Amniotic stem cell (primary cell): Measurements from ENCODE around the gene DNASE2B.
A peak's percentile ranks its signal among the peaks of the same experiment; 100 is the strongest.

ENCODE experiments used
- DNase-seq: peaks from one replicate; lab custom pipeline; 2025; lab: John Stamatoyannopoulos, UW

The DNASE2B gene, protein sequence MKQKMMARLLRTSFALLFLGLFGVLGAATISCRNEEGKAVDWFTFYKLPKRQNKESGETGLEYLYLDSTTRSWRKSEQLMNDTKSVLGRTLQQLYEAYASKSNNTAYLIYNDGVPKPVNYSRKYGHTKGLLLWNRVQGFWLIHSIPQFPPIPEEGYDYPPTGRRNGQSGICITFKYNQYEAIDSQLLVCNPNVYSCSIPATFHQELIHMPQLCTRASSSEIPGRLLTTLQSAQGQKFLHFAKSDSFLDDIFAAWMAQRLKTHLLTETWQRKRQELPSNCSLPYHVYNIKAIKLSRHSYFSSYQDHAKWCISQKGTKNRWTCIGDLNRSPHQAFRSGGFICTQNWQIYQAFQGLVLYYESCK

DNA sequence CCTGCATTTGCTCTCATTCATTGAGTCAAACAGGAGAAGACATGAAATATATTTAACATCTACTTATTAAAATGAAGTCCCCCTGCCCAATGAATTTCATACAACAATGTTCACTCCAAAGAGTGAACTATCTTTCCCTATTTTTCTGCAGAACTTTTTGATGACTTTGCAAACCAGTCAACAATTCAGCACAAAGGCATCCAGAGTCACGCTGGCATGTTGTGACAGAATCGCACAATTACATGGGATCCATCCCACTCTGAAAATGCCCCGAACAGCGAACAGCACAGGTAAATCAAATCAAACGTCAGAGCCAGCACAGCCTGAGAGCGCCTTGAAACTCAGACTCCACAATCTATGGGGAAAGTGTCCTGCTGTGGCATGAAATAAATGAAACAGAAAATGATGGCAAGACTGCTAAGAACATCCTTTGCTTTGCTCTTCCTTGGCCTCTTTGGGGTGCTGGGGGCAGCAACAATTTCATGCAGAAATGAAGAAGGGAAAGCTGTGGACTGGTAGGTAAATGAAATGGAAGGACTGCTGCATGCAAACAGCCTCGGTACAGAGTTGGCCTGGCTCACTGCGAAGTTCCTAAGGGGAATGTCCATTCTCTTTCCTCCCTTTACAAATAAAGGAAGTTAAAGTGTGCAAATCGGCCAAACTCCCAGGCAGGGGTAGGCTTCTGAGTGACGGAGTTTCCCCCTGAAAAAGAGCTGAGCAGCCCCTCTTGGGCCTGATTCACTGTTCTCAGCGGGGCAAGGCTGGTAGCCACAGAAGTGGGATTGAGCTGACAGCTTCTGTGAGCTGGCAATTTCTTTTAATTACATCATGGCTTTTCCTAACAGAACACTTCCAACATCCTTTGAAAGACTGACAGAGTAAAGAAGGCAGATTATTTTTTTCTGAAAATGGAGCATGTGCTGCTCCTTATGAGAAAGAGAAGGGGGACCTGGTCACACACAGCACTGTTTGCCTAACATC lies at the start of gene DNASE2B:
TSS of gene DNASE2B (plus strand) at position 310 of the 981 bp plus-strand sequence. CDS start at position 391, 81 bp downstream.
- DNase-seq, result no peak

DNA sequence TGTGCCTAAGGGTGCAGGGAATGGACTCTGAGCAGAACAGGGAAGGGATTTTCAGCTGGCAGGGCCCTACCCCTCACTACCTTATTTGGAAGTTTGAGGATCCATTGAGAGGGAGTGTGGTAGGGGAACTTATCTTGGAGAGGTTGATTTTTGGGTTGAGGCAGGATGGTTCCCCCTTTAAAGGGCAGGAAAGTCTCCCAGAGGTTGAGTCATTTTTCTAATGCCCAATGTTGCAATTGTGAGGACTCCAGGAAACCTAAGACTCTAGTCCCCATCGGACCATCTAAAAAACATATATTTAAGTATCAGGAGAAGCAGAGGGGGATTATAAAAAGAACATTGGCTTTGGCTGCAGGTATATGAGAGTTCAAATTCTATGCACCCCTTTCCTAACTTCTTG lies 49.5 kb upstream of the DNASE2B start:
- no peak for DNase-seq

DNA sequence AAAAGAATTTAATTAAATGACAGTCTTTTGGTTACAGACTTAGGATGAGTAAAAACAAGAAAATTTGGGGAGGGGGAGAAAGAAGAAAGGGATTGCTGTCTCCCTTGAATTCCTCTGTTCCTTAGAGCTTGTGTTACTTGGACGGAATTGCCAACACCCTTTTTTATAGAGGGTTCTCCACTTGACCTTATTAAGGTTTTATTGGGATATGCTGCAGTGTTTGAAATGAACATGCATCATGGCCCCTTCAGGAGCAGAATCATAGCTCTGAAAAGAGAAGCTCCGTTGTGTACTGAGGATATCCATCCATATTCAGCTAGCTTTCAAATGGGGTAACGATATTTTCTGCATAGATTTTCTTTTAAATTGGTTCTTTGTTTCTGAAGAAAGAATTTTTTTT lies 48.2 kb upstream of the DNASE2B start:
- no peak for DNase-seq

DNA sequence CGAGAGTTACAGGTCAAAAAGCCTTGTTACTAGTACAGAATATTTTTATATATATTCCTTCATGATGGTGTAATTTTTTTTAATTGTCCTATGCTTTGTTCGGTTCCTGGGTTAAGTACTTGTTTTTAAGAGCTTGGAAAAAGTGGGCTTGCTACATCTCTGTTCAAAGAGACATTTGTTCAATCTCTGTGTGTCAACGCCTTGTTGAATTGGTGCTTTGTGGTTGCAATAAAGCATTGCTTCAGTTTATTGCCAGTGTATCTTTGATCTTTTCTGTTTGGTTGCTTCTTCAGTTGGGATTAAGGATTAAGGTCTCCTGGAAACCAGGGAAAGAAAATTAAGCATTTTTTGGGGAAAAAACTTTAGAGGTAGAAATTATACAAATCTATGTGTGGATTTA lies 47.7 kb upstream of the DNASE2B start:
- DNase-seq, result no peak

DNA sequence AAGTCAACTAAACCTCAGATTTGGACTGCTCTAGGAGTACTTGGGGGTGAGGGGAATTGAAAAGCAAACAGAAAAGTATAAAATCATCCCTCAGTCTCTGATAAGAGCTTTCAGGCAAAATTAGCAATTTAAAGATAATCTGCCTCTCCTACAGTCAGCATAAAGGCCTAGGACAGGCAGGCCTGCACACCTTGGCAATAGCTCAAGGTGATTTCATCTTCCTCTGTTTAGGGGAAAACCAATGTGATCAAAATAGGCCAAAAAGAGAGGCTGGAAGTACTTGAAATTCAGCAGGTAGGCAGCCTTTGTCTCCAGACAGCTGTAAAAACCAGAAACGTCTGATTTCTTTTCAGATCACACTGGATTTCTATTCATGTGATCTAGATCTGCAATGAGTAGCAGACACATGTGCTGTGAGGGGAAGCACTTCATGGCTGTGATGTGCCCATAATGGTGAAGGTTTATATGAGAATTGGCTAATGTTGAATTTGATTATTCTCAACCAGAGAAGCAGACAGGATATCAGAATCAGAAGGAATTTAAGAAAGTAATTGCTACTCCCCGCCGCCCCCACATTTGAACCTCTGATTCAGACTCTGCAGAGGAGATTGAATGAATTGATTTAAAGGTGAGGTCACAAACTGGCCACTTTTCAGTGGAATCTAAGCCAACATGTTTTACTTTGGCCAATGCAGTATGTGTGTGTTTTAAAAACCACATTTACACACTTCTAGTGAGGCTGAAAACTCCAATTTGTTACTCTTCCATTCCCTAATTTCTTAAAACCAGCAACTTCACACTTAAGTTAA lies 45.8 kb upstream of the DNASE2B start:
- no peak for DNase-seq

DNA sequence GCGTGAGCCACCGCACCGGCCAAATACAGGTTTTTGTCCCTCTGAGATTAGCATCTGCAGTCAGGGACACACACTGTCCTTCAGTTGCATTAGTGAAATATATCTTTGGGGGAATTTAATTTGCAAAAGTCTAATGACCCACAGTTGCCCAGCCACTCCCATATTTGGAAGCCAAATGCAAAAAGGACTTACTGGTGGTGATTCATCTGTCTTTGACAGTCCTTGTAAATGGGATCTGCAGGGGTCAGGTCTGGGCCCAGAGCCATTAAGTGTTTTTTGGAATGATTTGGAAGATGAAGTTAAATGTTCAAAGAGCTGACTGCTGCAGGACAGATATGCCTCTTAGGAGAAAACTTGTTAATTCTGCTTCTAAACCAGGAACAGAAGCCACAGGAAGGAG lies 44.6 kb upstream of the DNASE2B start:
- DNase-seq, result no peak

DNA sequence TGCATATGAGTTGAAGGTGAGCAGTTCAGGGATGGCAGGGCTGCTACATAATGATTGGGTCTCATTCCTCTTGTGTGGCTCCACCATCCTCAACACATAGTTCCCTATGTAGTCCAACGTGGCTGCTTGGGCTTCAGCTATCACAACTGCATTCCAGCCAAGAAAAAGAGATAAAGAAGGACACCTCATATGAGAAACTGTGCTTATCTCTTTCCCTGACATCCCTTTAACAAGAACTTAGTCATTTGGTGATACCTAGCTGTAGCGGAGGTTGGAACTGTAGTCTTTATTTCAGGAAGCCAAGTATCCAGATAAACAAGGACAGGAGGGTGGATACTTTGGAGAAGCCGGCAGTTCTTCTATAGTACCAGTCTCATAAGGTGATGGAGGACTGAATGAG lies 42.7 kb upstream of the DNASE2B start:
- no peak for DNase-seq

DNA sequence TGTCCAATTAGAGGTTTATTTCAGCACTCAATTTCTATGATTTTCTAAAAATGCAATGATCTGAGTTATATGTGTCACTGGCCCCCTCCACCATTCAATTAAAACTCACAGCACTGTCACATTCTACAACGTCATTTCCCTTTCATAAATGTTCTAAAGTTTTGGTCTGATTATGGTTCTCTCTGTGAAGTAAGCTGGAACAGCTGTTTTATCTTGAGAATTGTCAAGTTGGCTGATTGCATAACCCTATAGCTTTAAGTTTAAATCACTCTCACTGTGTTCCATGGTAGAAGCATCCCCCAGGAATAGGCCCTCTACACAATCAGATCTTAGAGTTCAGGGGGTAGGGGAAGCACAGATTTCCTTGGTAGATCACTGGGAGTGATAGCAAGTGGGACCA lies 41.4 kb upstream of the DNASE2B start:
- DNase-seq, result no peak

DNA sequence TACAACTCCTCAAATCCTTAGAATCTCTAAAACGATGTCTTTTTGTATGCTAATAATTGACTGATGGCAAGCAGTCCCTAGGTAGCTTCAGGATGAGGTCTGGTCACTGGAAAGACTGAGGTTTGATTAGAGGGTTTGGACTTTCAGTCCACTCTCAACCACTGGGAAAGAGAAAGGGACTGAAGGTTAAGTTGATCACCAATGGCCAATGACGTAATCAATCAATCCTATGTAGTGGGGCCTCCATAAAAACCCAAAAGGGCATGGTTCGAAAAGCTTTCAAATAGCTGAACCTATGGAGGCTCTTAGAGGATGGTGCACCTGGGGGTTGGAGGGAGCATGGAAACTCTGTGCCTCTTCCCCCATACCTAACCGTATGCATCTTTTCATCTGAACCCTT lies 39.6 kb upstream of the DNASE2B start:
- no peak for DNase-seq

DNA sequence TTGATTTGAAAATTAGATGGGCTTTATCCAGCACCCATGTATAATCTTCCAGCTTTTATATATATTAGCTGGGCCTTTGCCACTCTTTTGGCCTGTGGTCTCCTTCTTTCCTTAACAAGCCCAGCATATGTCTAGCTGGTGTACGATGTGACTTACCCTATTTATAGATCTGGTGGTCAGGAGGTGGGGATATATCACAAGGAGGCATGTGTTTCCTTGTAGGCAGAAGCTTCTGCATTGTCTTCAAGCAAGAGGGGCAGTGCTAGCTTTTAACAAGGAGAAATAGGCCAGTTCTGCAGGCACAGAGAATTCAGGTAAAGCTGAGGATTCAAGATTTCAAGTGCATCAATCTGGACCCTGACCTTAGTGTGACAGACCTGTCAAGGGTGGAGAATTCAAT lies 38.0 kb upstream of the DNASE2B start:
- DNase-seq, result no peak

DNA sequence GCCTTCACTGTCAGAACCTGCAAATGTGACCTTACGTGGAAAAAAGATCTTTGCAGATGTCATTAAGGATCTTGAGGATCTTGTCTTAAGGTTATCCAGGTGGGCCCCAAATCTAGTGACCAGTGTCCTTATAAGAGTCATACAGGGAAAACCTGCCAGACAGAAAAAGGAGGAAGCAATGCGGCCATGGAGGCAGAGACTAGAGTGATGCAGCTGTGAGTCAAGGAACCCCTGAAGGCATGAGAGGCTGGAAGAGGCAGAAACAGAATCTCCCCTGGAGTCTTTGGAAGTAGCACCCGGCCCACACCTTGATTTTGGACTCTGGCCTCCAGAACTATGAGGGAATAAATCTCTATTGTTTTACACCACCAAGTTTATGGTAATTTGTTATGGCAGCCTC lies 36.5 kb upstream of the DNASE2B start:
- no peak for DNase-seq

DNA sequence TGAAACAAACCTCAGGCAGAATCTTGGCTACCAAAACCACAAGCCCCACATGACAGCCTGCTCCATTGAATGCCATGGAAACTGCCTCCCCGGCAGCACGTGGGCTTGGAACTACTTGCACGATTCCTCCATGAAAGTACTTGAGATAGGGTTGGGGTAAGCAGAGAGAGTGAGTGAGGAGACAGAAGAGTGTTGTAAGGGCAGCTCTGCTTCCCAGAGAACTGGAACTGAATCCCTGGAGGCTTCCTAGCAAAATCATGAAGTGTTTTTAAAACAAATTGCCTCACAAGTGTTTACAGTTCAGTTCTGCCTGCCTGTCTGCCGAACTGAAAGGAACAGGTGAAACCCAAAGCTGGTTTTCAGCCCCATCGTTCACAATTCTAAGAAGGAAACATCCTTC lies 35.3 kb upstream of the DNASE2B start:
- no peak for DNase-seq

DNA sequence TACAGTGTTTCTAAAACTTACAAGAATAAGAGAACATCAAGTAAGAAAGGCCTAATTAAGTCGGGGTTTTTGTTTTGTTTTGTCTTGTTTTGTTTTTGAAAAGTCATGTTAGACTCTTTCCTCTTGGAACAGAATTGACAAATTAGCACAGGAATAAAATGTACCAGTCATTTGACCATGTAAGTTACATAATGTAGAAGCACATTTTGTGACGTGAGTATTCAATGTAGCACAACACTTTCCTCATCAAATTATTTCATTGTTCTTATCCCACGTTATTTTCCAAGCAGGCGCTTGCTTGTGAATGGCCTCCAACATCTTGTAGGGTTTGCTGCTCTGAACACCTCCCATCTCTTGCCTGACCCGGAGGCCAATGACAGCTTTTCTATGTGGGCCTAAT lies 34.7 kb upstream of the DNASE2B start:
- DNase-seq, result no peak

DNA sequence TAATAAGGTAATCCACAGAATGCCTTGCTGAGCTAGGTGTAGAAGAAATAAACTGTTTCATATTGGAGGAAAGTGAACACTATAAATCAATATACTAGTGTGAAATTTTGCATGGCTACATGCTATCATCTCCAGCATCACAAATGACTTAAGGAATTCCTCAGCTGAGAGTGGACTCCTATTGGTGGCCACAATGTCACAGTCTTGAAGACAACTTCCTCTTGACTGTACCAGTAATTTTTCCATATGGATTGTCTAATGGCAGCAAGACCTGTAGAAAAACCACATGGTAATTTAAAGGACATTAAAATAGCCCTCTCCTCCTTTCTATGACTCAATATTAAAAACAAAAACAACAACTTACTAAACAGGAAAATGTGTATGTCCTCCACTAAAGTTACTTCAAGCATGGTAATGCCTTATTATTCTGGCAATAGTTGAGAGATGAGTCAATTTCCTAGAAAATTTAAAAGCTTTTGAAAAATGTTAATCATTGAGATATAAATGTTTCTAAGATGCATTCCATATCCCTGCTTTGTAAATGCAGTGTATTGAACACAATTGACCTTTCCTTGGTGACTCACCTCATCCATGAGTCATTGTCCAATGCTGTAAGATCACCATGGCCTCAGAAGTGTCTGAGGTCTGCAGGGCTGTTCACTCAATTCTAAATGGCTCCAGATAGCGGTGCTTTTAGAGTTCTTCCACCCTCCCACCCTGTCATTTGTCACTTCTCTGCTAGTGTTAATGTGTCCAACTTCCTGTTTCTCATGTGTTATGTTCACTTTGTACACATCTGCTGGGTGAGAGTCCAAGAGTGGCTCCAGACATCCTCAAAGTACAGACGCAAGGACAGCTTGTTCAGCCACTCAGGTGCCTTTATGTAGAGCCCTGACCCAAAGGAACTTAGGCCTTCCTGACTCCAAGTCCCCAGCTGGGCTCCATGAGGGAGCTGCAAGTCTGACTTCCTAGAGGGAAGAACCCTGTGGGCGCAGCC lies 32.8 kb upstream of the DNASE2B start:
- peak; percentile 87 for DNase-seq

DNA sequence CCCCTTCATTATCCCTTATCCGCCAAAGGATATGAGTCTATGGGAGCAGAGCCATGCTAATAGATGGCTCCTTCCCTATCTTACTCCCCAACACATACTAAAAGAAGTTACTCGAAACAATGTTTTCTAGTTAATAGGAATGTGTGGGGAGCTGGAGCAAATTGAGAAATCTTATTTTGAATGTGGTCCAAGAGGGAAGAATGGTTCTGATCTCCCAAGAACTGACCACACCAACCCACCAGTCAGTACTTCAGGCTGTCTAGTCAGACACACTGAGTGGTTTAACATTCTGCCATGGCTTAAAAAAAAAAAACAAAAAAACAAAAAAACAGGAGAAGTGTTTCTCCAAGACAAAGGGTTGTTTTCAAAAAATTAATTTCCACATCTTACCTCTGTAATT lies 31.5 kb upstream of the DNASE2B start:
- DNase-seq, result no peak

DNA sequence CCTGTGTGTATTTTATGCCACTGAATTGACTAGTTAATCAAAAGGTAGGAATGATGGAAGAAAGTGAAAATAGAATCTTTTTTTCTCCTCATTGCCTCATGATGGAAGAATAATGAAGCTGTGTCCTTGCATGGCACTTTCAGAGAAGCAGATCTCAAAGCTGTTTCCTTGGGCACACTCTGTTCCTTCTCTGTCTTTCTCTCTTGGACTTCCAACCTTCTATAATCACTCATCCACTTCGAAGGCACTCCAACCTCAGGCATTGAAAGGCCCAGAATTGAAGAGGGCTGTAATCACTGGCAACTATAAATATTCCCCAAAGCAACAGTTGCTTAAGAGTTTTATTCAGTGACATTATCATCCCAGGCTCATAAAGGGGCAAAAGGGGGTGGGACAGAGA lies 31.1 kb upstream of the DNASE2B start:
- no peak for DNase-seq

DNA sequence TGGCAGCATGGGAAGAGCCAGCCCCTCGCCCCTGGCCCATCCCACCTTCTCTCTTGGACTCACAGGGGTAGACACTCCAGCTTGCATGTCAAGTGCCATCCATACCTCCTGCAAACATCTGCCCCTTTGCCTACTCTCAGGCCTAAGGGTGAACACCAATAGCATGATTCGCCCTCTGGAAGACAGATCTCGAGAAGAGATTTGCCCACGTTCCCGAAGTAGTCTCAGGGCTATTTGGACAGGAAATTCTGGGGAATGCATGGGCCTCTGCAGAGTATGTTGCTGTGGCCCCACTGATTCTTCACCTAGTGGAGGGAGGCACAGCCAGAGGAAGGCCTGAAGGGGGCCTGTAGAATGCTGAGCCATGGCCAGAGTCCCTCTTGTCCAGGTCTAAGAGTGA lies 29.8 kb upstream of the DNASE2B start:
- no peak for DNase-seq

DNA sequence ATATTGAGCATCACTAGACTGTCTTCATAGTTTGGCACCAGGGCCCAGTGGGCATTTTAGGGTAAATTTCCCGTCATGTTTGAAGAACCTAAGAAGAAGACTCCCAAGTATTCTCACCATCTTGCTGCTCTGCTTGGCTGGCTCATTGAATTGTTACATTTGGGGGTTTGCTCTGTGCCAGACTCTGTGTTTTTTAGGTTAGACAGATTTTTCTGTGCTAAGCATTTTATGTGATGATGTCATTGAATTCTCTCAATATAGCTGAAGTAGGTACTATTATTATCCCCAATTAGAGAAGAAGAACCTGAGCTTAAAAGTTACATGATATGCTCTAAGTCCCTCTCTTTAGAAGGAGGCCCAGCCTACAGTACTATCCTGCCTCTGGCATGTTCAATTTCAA lies 28.0 kb upstream of the DNASE2B start:
- DNase-seq, result no peak

DNA sequence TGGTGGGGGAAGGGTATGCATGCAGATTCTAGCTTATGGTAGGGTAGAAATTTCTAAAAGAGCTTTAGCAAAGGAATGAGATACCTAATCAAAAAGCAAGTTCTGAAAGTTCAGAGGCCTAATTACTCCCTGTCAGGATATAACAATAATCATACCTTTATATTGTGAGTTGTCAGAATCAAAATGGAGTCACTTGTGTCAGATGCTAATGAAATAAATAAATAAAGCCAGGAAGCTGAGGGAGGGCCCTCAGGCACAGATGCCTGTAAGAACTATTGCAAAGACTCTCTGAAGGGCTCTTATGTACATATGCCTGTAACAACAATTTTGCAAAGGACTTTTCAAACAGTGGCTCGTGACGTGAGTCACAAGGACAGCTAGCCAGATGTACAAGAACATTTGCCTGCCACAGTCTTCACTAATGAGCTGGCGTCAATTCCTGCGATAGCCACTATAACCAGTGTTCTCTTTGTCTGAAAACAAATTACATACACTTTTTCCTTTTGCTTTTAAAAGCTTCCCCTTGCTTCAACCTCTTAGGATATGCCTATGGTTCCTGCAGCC lies 27.4 kb upstream of the DNASE2B start:
- DNase-seq, result no peak

DNA sequence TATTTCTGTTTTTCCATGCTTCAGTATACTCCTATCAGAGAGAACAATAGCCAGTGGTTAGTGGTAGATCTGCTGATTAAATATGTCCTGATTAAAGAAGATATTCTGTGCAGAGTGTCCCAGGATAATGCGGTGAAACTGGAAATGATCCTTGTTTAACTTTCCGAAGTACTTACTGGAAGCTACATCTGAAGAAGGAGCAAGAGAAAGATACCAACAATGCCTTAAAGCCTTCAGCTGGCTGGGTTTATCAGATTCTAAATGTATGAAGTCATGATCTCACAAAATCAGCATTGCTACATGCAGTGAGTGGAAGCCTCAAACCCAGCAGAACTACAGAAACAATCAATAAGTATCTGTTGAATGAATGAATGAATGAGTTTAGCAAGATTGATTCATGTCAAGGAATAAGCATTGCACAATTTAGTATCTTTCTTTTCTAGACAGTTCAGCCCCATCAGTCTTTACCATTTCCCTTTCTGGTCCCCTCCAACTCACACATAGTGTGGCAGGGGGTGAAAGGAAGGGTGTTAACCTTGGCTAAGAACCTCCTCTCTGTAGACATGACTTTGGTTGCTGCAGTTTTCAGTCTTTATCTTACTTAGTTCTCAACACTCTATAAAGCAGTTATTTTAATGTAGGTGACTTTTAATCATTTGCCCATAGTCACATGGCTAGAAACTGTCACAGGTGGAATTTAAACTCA lies 24.7 kb upstream of the DNASE2B start:
- no peak for DNase-seq
